Esophagus squamous epithelium (tissue), 5 donors: ENCODE data around the gene TMEM30B. TPM values are rescaled to one million over a fixed set of nuclear protein-coding genes. Genes with fewer than 3 reads are reported as not detected.

ENCODE experiments used
- DNase-seq: peaks from one replicate; lab custom pipeline; 2025; lab: John Stamatoyannopoulos, UW
- H3K27ac ChIP-seq, 4 donors: fragments of 200-600 bp; sonication (generic); one replicate each; pipeline ENCODE4 v1.5.1; 2016 to 2019; ENCODE audit warnings: mild to moderate bottlenecking in 1 of 4
- H3K27me3 ChIP-seq, 4 donors: fragments of 200-600 bp; sonication (generic); 1 replicate in 3 of 4; 2 replicates in 1 of 4; pipeline versions ENCODE4 v1.5.1 to v1.6.0; 2017 to 2021; ENCODE audit warnings: antibody characterized with exemption in 1 of 4
- H3K36me3 ChIP-seq, 3 donors: fragments of 200-600 bp; sonication (generic); one replicate each; pipeline ENCODE4 v1.5.1; 2016 to 2019
- H3K4me1 ChIP-seq, 3 donors: fragments of 200-600 bp; sonication (generic); one replicate each; pipeline ENCODE4 v1.5.1; 2017 to 2019
- H3K4me3 ChIP-seq, 4 donors: fragments of 200-600 bp; sonication (generic); 1 replicate in 3 of 4; 2 replicates in 1 of 4; pipeline ENCODE4 v1.5.1; 2016 to 2019; ENCODE audit warnings: mild to moderate bottlenecking in 2 of 4, moderate library complexity in 1 of 4
- H3K9me3 ChIP-seq, 3 donors: fragments of 200-600 bp; sonication (generic); one replicate each; pipeline ENCODE4 v1.5.1; 2016 to 2019
- POLR2A ChIP-seq, 4 donors: fragments of 450-650 bp; IDR thresholded peaks; one replicate each; pipeline ENCODE4 v1.6.1; 2017; ENCODE audit warnings: antibody characterized with exemption in 4 of 4, mild to moderate bottlenecking in 4 of 4, moderate library complexity in 3 of 4
- WGBS, 2 donors: methylation state at CpG; one replicate each; pipeline ENCODE4 v1.1.5; 2018; 5-methylcytosine and 5-hydroxymethylcytosine counted together
- intact Hi-C: fragments of 100-400 bp; cut with DNase I; formaldehyde crosslinking; loops from one replicate; pipeline ENCODE4 v1.15.0; 2022
- total RNA-seq, 4 donors: library from RNA; depleted of rRNA; stranded (reverse); fragments of >200 nt; gene quantifications; one replicate each; pipeline ENCODE4 v1.1.0, GENCODE V29; 2016
- TF ChIP-seq, protein P1 (sequence below), 6 experiments: fragments of 450-650 bp in 4 of 6; fragments of 200-600 bp in 2 of 6; sonication (generic) in 2 of 6; IDR thresholded peaks; one replicate each; pipeline ENCODE4 v1.5.1; 2016 to 2019; ENCODE audit warnings: antibody characterized with exemption in 6 of 6, mild to moderate bottlenecking in 4 of 6, moderate library complexity in 4 of 6
- donor health status: DM: yes; HTN: yes; CAD: no.

The TMEM30B gene
- total RNA-seq, 4 donors from 2014 or later = 18.5 to 35.9 (median 26.3) TPM

DNA sequence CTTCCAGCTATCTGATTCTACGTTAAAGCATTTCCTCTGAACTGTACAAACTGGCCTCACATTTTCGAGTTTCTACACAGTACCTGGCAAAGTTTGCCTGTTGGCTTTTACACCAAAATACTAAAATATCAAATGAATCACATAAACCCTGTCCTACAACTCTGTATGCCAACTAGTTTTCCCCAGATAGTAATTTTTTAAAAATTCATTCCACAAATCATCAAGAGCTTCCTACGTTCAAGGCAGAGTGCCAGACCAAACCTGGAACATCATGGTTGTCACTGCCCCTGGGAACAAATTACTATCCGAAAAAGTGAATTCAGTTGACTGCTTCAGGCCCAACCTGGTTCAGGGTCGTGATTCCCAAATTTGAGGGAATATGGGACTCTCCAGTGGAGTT is 2.1 kb downstream of the TMEM30B start:
- Histone ChIP-seq H3K27me3 (peaks cover 0 to 26% (median 0%) of the 10 kb centered on the region in 4 donors), H3K4me3 (peak overlapping the region; percentile 57 to 79 (median 72)), H3K27ac (peak overlapping the region in 3 of 4 donors; percentile 92 to 98 (median 98)), H3K4me1 (peaks cover 0 to 51% (median 6%) of the 10 kb centered on the region in 3 donors), H3K9me3 (no peaks in the 10 kb centered on the region), H3K36me3 (no peaks in the 10 kb centered on the region)
- no peak for DNase-seq
- intact Hi-C loops = no loop called here
- TF ChIP-seq, protein P1, sequence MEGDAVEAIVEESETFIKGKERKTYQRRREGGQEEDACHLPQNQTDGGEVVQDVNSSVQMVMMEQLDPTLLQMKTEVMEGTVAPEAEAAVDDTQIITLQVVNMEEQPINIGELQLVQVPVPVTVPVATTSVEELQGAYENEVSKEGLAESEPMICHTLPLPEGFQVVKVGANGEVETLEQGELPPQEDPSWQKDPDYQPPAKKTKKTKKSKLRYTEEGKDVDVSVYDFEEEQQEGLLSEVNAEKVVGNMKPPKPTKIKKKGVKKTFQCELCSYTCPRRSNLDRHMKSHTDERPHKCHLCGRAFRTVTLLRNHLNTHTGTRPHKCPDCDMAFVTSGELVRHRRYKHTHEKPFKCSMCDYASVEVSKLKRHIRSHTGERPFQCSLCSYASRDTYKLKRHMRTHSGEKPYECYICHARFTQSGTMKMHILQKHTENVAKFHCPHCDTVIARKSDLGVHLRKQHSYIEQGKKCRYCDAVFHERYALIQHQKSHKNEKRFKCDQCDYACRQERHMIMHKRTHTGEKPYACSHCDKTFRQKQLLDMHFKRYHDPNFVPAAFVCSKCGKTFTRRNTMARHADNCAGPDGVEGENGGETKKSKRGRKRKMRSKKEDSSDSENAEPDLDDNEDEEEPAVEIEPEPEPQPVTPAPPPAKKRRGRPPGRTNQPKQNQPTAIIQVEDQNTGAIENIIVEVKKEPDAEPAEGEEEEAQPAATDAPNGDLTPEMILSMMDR (IDR thresholded peaks at IDR 0.05) = no peak
- TF ChIP-seq POLR2A (IDR thresholded peaks at IDR 0.05) = no peak
- WGBS, 2 donors = 27 to 43% methylated on average over 5 of the region's 5 CpGs

DNA sequence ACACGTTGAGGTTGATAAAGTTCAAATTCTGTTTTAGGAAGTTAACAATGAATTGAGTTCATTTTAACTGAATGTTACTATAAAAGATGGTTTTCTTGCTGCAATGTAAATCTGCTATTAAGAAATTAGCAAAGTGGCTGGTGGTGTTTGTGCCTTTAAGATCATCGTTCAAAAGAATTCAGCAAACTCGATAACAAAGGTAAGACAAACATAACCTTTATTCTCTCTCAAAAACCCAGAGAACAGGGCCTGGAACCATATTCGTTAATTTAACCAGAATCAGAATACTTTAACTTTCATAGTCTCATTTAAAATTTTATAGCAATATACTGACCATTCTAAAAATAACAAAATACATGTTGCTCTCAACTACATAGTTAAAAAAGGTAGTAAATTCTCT is 3.4 kb downstream of the TMEM30B start:
- intact Hi-C loops = no loop called here
- no peak overlapping the region for H3K4me3 ChIP-seq
- H3K27me3 ChIP-seq = peaks cover 0 to 28% (median 0%) of the 10 kb centered on the region in 4 donors
- no peaks in the 10 kb centered on the region for H3K36me3 ChIP-seq
- DNase-seq = no peak
- no peaks in the 10 kb centered on the region for H3K9me3 ChIP-seq
- no peak overlapping the region for H3K27ac ChIP-seq
- H3K4me1 ChIP-seq = peaks cover 0 to 56% (median 6%) of the 10 kb centered on the region in 3 donors
- TF ChIP-seq, protein P1 (IDR thresholded peaks at IDR 0.05) = no peak
- no peak for TF ChIP-seq POLR2A (IDR thresholded peaks at IDR 0.05)
- 40 to 55% methylated on average over 4 of the region's 4 CpGs for WGBS, 2 donors

DNA sequence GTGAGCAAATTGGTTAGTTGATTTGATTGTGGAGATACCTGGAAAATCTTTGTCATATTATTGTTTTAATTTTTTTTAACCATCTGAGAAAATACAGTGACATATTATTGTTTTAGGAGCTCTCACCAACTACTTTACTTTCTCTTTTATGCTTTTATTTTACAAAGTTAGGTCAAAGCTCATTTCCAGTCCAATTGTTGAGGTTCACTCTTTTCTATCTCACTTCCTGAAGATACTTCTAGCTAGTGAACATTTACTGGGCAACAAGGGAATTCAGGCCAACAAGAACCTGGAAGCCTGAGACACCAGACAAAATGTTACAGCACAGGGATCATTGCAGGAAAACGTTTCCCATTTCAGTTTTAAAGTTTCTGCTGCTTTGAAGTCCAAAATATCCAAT is 3.9 kb downstream of the TMEM30B start:
- Histone ChIP-seq H3K9me3 (no peaks in the 10 kb centered on the region), H3K36me3 (no peaks in the 10 kb centered on the region), H3K4me3 (no peak overlapping the region), H3K4me1 (peaks cover 0 to 60% (median 6%) of the 10 kb centered on the region in 3 donors), H3K27me3 (peaks cover 0 to 28% (median 0%) of the 10 kb centered on the region in 4 donors), H3K27ac (no peak overlapping the region)
- 13 to 48% methylated on average over 1 of the region's 1 CpG for WGBS, 2 donors
- no peak for TF ChIP-seq POLR2A (IDR thresholded peaks at IDR 0.05)
- TF ChIP-seq, protein P1 (IDR thresholded peaks at IDR 0.05) = no peak
- no peak for DNase-seq
- intact Hi-C loops = no loop called here

DNA sequence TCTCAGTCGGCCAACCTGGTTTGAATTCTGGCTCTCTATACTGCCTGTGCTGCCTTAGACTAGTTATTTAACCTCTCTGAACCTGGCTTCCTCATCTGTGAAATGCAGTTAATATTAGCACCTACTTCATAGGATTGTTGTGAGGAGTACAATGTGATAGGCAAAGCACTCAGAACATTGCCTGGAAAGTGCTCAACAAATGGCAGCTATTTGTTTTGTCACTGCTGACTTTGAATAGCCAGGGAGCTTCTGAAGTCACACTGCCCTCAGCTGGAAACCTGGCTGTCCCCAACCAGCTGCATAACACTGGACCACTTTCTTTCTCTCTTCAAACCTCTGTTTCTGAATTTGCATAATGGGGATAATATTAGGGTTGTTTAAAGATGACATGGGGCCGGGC is 9.6 kb downstream of the TMEM30B start:
- Histone ChIP-seq H3K27ac (no peak overlapping the region), H3K27me3 (peaks cover 0 to 30% (median 0%) of the 10 kb centered on the region in 4 donors), H3K36me3 (no peaks in the 10 kb centered on the region), H3K4me3 (no peak overlapping the region), H3K9me3 (no peaks in the 10 kb centered on the region), H3K4me1 (peaks cover 0 to 17% (median 0%) of the 10 kb centered on the region in 3 donors)
- 77 to 92% methylated on average over 1 of the region's 2 CpGs for WGBS, 2 donors
- intact Hi-C loops = no loop called here
- DNase-seq = no peak
- TF ChIP-seq, protein P1 (IDR thresholded peaks at IDR 0.05) = no peak
- no peak for TF ChIP-seq POLR2A (IDR thresholded peaks at IDR 0.05)

DNA sequence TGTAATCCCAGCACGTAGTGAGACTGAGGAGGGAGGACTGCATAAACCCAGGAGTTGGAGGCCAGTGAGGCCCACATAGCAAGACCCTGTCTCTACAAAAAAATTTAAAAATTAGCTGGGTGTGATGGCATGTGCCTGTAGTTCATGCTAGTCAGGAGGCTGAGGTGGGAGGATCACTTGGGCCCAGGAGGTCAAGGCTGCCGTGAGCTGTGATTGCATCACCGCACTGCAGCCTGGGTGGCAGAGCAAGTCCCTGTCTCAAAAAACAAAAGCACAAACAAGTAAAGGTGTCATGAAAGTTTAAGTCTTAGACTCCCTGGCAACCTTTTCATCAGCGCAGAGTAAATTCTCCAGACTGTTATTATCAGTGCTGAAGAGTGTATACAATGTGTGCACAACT is 10.4 kb downstream of the TMEM30B start:
- 67 to 74% methylated on average over 4 of the region's 4 CpGs for WGBS, 2 donors
- Histone ChIP-seq H3K9me3 (no peaks in the 10 kb centered on the region), H3K27ac (no peak overlapping the region), H3K4me3 (no peak overlapping the region), H3K4me1 (peaks cover 0 to 17% (median 0%) of the 10 kb centered on the region in 3 donors), H3K36me3 (no peaks in the 10 kb centered on the region), H3K27me3 (peaks cover 0 to 38% (median 0%) of the 10 kb centered on the region in 4 donors)
- TF ChIP-seq, protein P1 (IDR thresholded peaks at IDR 0.05) = no peak
- TF ChIP-seq POLR2A (IDR thresholded peaks at IDR 0.05) = no peak
- no peak for DNase-seq
- intact Hi-C loops = no loop called here
